Right lung (tissue), 5 donors: ENCODE data around the gene SNED1. TPM values are rescaled to one million over a fixed set of nuclear protein-coding genes. Genes with fewer than 3 reads are reported as not detected.

Source experiments
- DNase-seq, 2 donors: peaks; one replicate each; pipeline ENCODE4 v3.0.0-alpha.2; 2013
- polyA plus RNA-seq, 5 donors: library from polyadenylated mRNA; unstranded; fragments of 120-200 nt; gene quantifications; one replicate each; pipeline versions ENCODE4 v1.2.1 to v1.2.3, GENCODE V29; 2013; ENCODE audit warnings: inconsistent platforms in 1 of 5, low replicate concordance in 1 of 5; ENCODE audit not compliant: insufficient read length in 5 of 5, insufficient read depth in 1 of 5

The SNED1 gene
- polyA plus RNA-seq, 5 donors, result 40.8 to 60.3 (median 54.9) TPM

GRCh38 chr2:241066893-241067341 is 68.5 kb downstream of the SNED1 start:
- no peak for DNase-seq

DNA sequence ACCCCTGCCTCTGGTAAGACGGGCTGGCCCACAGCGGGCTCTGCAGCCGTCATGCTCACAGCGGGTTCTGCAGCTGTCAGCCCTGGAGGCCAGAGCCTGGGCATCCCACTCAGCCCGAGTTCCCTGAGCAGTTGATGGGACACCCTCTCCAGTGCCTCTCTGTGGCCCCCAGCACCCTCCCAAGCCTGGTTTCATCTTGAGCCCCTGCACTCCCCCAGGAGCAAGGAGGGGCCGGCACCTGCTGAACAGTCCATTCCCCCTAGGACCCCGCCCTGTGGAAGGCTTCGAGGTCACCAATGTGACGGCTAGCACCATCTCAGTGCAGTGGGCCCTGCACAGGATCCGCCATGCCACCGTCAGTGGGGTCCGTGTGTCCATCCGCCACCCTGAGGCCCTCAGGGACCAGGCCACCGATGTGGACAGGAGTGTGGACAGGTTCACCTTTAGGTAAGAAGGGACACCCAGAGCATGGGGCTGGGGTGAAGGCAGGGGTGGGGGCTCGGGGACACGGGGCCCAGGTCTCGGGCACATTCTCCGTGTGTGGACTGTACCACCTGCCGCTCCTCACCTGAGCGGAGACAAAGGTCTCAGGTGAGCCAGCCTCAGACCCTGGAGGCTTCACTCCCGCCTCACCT is 69.2 kb downstream of the SNED1 start:
- no peak for DNase-seq

- DNase-seq, result no peak
These were observed 69.9 kb downstream of the SNED1 start for GRCh38 chr2:241068136-241068941.

GRCh38 chr2:241068942-241069810 is 70.8 kb downstream of the SNED1 start:
- no peak for DNase-seq

- no peak for DNase-seq
These were observed 71.4 kb downstream of the SNED1 start for GRCh38 chr2:241069821-241070281.

GRCh38 chr2:241070361-241070760 is 71.9 kb downstream of the SNED1 start:
- no peak for DNase-seq

- DNase-seq, result no peak
These were observed 72.6 kb downstream of the SNED1 start for GRCh38 chr2:241070811-241071676.

DNA sequence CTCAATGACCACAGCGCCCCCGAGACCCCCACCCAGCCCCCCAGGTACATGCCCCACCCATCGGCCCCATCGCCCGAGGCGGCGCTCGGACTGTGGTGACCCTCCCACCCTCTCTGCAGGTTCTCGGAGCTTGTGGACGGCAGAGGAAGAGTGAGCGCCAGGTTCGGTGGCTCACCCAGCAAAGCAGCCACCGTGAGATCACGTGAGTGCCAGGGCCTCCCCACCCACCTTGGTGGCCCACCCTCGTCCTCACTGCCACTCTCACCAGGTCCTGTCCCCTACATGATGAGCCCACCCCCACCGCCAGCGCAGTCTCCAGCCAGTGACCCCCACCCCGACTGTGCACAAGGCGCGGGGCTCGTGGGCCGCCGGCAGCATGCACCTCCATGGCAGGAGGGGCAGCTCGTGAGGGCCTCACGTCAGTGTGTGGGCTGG is 73.3 kb downstream of the SNED1 start:
- no peak for DNase-seq

DNA sequence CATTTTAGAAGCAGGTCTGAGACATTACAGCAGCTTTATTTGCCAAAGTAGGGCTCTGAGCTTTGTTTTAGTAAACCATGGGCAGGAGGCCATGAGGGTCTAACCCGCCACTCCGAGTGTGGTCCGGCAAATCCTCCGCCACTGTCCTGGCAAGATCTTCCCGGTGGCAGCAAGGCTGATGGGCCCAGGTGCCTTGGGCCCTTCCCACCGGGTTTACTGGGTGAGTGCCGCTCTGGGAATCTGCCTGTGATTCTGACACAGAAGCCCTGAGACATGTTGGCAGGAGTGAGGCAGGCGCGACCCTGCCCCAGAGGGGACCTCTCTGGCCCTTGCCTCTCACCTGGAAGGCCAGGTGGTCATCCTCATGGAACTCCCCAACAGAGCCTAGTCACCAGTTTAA is 73.7 kb downstream of the SNED1 start:
- DNase-seq, result no peak

DNA sequence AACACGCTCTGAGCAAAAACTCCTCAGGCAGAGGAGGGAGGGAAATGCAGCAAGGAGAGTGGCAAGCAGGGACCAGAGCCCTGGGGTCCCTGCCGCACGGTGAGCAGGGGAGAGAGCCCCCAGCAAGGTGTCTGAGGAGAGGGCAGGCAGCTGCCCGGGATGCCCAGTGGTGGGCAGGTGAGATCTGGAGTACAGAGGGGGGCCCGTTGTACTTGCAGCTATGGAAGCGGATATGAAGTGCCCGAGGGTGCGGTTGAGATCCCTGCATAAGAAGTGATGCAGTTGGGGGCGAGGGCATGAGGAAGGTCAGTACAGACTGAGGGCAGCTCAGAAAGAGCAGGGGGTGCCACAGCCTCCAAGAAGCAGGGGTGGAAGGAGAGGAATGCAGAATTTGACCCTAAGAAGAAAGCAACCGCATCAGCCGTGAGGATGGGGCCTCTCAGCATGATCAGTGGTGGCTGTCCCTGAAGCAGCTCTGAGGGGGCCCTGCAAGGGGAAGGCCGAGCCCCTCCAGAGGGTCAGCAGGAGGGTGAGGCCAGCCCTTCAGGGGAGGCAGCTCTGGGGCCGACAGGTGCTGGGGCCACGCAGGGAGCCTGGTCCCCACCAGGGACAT is 74.2 kb downstream of the SNED1 start:
- DNase-seq, result no peak

DNA sequence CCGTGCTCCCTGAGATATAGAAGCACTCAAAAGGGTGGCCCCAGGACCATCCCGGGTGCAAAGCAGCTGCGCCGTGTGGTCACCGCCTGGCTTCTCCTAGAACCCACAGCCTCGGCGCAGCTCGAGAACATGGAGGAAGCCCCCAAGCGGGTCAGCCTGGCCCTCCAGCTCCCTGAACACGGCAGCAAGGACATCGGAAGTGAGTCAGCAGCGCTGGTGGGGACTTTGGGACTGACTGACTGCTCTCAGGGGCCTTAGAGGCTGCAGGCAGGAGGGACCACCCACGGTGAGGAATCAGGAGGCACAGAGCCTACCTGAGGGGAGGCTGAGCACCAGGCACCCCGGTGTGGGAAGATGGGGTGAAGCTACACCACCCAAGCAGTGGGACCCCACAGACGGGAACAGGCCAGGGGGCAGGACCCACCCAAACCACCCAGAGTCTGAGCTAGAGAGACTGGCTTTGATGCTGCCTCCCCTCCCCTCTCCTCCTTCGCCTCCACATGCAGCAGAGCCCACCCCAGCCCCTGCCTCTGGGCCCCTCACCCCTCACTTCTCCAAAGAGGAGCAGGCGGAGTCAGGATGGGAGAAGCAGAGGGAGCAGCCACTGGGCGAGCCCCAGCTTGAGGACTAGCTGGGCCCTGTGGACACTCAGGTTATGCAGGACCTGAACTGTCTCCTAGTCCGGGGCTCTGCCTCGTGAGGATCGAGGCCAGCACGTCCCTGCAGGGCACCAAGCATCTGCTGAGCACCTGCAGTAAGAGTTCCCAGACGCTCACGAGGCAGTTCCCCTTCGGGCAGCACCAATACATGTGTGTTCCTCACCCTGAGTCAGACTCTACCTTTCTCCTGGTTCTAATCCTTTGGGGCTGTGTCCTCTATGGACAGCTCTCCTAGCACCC is 75.0 kb downstream of the SNED1 start:
- no peak for DNase-seq

DNA sequence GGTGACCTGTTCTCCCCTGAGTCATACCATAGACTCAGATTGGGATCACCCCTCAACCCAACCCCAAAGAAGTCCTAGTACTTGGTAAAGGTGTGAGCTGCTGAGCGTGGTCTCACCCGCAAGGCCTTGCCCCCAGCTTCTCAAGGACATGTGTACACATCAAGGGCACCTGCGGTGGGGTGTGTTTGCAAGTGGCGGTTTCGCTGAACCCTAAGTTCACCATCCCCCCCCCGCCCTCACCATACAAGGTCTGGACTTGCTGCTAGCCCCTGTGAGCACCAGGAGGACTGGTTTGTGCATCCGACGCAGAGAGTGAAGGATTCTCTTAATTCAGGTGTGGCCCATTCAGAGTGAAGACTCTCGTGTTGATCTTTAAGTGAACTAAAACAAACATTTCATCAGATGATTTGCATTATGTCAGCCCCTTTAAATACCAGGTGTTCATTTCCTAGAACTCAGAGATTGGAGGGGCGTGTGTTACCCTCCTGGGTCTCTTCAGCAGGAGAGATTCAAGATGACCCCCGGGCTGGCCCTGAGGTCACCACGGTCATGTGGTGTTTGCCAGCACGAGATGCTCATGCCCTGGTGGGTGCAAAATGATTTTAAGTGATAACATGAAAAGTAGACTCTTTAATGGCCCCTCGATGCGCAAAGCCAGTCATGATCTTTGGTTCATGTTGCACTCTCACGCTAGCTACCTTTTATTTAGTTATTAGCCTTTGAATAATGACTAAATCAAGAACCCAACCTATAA is 75.8 kb downstream of the SNED1 start:
- no peak for DNase-seq

DNA sequence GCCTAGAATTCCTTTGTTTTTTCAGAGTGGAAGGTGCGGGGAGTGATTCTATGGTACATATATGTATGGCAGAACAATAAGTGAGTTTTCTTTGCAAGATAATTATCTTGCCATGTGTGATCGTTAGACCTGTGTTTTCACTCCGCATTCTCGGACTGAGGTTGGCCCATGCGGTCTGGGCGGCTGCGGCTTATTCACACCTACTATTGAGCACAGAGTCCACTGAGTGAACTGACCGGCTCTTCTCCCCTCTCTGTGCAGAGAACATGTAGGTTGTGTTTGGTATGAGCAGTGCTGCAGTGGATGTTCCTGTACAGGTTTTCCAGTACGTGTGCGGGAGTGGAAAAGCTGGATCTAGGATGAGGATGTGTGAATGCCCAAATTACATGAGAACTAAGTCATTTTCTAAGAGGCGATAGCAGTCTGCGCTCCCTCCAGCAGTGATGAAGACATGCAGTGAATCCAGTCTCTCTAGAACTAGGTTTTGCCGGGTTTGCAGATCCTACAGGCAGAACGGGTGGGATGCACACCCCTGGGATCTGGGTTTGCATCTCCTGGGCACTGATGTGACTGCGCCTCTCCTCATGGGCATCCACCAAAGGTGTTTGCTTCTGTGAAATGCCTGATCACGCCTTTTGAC is 76.6 kb downstream of the SNED1 start:
- no peak for DNase-seq

DNA sequence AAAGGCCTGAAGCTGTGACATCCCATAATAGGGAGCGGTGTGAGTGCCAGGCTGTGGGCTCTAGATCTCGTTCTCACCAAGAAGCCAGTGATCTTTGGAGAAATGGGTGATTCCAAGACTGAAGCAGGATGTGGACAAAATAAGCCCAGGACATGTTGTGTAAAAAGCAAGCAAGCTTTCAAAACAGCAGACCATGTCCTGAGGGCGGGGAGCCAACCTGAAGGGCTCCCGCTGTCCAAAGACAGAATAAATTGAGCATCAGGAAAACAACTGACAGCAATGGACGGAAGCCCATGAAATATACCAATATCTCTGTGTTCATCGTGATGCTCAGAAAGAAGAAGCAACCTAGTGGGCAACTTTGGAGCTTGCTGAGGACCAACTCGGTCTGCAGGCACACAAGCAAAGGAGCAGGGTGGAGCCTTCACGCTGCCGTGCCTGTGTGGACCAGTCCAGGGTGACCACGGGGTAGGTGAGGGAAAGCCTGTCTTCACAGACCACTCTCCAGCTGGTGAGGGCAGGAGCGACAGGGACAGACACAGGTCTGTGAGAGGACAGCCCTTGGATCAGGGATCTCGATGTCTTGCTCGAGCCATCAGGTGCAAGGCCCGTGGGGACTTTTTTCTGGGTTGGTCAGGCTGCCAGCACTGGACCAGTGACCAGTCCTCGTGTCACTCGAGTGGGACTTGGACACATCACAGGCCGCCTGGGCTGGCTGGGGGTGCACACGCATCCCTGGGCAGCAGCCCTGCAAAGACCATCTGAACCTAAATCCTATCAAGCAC is 82.2 kb downstream of the SNED1 start:
- no peak for DNase-seq

GRCh38 chr2:241081190-241081642 is 82.8 kb downstream of the SNED1 start:
- DNase-seq, result no peak

DNA sequence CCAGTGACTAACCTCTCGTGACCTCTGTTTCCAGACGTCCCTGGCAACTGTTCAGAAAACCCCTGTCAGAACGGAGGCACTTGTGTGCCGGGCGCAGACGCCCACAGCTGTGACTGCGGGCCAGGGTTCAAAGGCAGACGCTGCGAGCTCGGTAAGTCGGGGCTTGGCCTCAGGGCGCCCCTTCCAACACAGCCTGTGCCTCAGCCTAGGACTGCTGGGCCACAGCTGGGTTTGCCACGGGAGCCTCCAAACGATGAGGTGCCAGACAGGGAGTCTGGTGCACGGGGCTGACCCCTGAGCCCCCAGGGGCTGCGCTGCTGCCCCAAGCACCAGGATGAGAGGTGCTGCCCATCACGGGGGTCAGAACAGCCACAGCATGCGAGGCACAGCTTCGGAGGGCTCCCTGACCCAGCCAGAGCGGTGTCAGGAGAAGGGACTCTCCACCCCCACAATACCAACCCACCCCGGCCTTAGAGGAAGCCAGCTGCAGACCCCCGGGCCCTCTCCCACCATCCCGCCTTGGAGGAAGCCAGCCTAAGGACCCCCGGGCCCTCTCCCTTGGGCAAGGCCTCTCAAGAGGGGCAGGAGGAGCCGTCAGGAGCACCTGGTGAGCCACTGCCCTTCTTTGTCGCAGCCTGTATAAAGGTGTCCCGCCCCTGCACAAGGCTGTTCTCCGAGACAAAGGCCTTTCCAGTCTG is 83.4 kb downstream of the SNED1 start:
- DNase-seq, result no peak
